Calu3 (cell line): ENCODE measurements around the gene TARS2. TPM values are rescaled to one million over a fixed set of nuclear protein-coding genes. Genes with fewer than 3 reads are reported as not detected.

Experiments
- BruUV-seq: library from RNA; stranded (reverse); fragments of 400-500 nt; replicated peaks from 2 replicates; lab custom pipeline; 2021; lab: Mats Ljungman, UMichigan
- CTCF ChIA-PET: fragments of 300-600 bp; sonication (Branson Sonifier 250); formaldehyde crosslinking; loops from one replicate; lab custom pipeline; 2022; ENCODE audit warnings: antibody characterized with exemption; lab: Charles Lee
- DNase-seq: peaks from one replicate; pipeline ENCODE4 v3.0.0; 2022
- H3K27ac Mint-ChIP-seq: one replicate; pipeline ENCODE4 v1.8.0; 2022; ENCODE audit warnings: mixed read lengths; ENCODE audit not compliant: unreplicated experiment
- H3K27me3 Mint-ChIP-seq: one replicate; pipeline ENCODE4 v1.8.0; 2022; ENCODE audit warnings: mixed read lengths; ENCODE audit not compliant: unreplicated experiment
- H3K36me3 Mint-ChIP-seq: one replicate; pipeline ENCODE4 v1.8.0; 2022; ENCODE audit warnings: mild to moderate bottlenecking, moderate library complexity, mixed read lengths; ENCODE audit not compliant: insufficient read depth, unreplicated experiment
- H3K4me1 Mint-ChIP-seq: one replicate; pipeline ENCODE4 v1.8.0; 2022; ENCODE audit warnings: mild to moderate bottlenecking, low read depth, mixed read lengths; ENCODE audit not compliant: unreplicated experiment
- H3K4me3 Mint-ChIP-seq: one replicate; pipeline ENCODE4 v1.8.0; 2022; ENCODE audit warnings: mild to moderate bottlenecking, low read depth, moderate library complexity, mixed read lengths; ENCODE audit not compliant: unreplicated experiment
- H3K9me3 Mint-ChIP-seq: one replicate; pipeline ENCODE4 v1.8.0; 2022; ENCODE audit warnings: low read depth, mixed read lengths; ENCODE audit not compliant: unreplicated experiment
- intact Hi-C: fragments of 100-400 bp; cut with micrococcal nuclease; formaldehyde crosslinking; loops from one replicate; pipeline ENCODE4 v1.10.0; 2022; ENCODE audit not compliant: unreplicated experiment
- total RNA-seq: library from RNA; stranded (reverse); gene quantifications from 2 replicates; pipeline ENCODE4 v1.2.3, GENCODE V29; 2022
- TF ChIP-seq, protein P1 (sequence below): fragments of 200-600 bp; IDR thresholded peaks from one replicate; pipeline ENCODE4 v1.8.0; 2022; ENCODE audit warnings: antibody characterized with exemption; ENCODE audit not compliant: unreplicated experiment

The TARS2 gene
- total RNA-seq, 1 experiment from 2014 or later: 42.2 TPM

DNA sequence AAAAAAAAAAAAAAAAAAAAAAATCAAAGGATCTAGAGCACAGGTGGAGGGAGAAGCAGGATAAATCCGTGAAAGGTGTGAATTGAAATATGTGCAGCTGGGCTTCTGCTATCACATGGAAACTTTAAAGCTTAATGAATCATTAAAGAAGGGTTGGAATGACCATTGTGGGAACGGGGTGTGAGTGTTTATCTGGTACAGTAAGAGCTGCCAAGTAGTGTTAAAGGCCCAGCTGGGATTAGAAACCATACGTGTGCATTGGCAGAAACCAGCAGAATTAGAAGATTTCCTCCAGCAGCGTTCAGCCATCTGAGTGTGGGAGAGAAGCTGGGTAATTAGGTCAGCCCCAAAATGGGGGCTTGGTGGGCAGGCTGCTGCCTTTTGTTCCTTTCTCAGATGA lies 41.8 kb downstream of the TARS2 start:
- H3K4me1 Mint-ChIP-seq: peaks cover 59% of the 10 kb centered on the region
- peaks cover 27% of the 10 kb centered on the region for H3K36me3 Mint-ChIP-seq
- no peaks in the 10 kb centered on the region for H3K27me3 Mint-ChIP-seq
- CTCF ChIA-PET: interaction anchor here (0.6 to 1.7 kb wide), 12 partner anchors 13 to 1787 kb away, joined by 3 to 8 read pairs (median 4); partner anchors contain the start of gene FALEC
- H3K27ac Mint-ChIP-seq: peak overlapping the region; percentile 96
- intact Hi-C loops: no loop called here
- BruUV-seq: no TSS peak
- H3K4me3 Mint-ChIP-seq: no peak overlapping the region
- H3K9me3 Mint-ChIP-seq: no peaks in the 10 kb centered on the region
- TF ChIP-seq, protein P1, sequence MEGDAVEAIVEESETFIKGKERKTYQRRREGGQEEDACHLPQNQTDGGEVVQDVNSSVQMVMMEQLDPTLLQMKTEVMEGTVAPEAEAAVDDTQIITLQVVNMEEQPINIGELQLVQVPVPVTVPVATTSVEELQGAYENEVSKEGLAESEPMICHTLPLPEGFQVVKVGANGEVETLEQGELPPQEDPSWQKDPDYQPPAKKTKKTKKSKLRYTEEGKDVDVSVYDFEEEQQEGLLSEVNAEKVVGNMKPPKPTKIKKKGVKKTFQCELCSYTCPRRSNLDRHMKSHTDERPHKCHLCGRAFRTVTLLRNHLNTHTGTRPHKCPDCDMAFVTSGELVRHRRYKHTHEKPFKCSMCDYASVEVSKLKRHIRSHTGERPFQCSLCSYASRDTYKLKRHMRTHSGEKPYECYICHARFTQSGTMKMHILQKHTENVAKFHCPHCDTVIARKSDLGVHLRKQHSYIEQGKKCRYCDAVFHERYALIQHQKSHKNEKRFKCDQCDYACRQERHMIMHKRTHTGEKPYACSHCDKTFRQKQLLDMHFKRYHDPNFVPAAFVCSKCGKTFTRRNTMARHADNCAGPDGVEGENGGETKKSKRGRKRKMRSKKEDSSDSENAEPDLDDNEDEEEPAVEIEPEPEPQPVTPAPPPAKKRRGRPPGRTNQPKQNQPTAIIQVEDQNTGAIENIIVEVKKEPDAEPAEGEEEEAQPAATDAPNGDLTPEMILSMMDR: no peak
- DNase-seq: peak; percentile 47

- CTCF ChIA-PET: interaction anchor here (3.0 kb wide), 1 partner anchor 15 kb away, joined by 24 read pairs; the partner anchor contains the start of gene FALEC
- Mint-ChIP-seq H3K27me3 (no peaks in the 10 kb centered on the region), H3K4me1 (peaks cover 61% of the 10 kb centered on the region), H3K4me3 (no peak overlapping the region), H3K9me3 (no peaks in the 10 kb centered on the region), H3K27ac (peak overlapping the region; percentile 16), H3K36me3 (peaks cover 27% of the 10 kb centered on the region)
- no peak for DNase-seq
- no TSS peak for BruUV-seq
- intact Hi-C loops: loop anchor here (10.0 kb wide), 1 partner anchor 276 kb away; the partner anchor contains the start of gene CA14
- TF ChIP-seq, protein P1: no peak
These were observed 43.4 kb downstream of the TARS2 start for GRCh38 chr1:150530491-150531159.

DNA sequence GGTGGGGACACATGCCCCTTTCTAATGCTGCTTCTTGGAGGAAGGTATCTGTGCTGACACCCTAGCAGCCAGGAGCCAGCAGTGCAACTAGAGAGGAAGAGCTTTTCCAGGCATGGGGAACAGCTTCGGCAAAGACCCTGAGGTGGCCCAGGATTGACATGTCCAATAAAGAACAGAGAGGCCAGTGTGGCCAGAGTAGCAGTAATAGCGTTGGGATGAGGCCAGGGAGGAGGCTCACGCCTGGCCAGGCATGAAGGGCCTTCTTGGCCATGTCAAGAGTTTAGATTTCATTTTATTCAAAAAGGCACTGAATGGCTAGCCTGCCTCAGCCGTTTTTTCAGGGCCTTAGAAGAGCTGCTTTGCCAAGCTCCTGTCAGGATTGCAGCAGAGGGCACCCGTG lies 45.6 kb downstream of the TARS2 start:
- TF ChIP-seq, protein P1: no peak
- Mint-ChIP-seq H3K9me3 (no peaks in the 10 kb centered on the region), H3K27me3 (no peaks in the 10 kb centered on the region), H3K4me3 (peak overlapping the region; percentile 55), H3K4me1 (peaks cover 69% of the 10 kb centered on the region), H3K27ac (peak overlapping the region; percentile 92), H3K36me3 (peaks cover 23% of the 10 kb centered on the region)
- DNase-seq: no peak
- intact Hi-C loops: loop anchor here (1.0 to 10.0 kb wide), 4 partner anchors 27 to 278 kb away; partner anchors contain the start of genes CA14 and TARS2
- TSS peak; percentile 71 for BruUV-seq
- CTCF ChIA-PET: interaction anchor here (0.6 to 3.0 kb wide), 9 partner anchors 12 to 57 kb away, joined by 3 to 24 read pairs (median 5); partner anchors contain the start of genes ECM1, FALEC and TARS2

GRCh38 chr1:150534002-150534401 lies 46.8 kb downstream of the TARS2 start:
- Mint-ChIP-seq H3K4me1 (peaks cover 64% of the 10 kb centered on the region), H3K9me3 (no peaks in the 10 kb centered on the region), H3K27me3 (no peaks in the 10 kb centered on the region), H3K4me3 (no peak overlapping the region), H3K27ac (no peak overlapping the region), H3K36me3 (peaks cover 16% of the 10 kb centered on the region)
- TF ChIP-seq, protein P1: no peak
- BruUV-seq: no TSS peak
- CTCF ChIA-PET: interaction anchor here (0.7 to 3.0 kb wide), 2 partner anchors 17 to 18 kb away, joined by 3 to 24 read pairs; partner anchors contain the start of gene FALEC
- intact Hi-C loops: loop anchor here (10.0 kb wide), 1 partner anchor 279 kb away; the partner anchor contains the start of gene CA14
- DNase-seq: no peak
